GM18861 (cell line): ENCODE results near the gene ICAM4.
"Not testable (repeated sequence)": the region's sequence is repeated elsewhere in the genome, so short reads cannot be mapped to it uniquely, and the experiment has no call there.

Experiments used
- ATAC-seq: cut with Tn5 transposase; IDR thresholded peaks from one replicate; pipeline ENCODE4 v1.9.1; 2021; ENCODE audit not compliant: unreplicated experiment

Gene ICAM4

DNA sequence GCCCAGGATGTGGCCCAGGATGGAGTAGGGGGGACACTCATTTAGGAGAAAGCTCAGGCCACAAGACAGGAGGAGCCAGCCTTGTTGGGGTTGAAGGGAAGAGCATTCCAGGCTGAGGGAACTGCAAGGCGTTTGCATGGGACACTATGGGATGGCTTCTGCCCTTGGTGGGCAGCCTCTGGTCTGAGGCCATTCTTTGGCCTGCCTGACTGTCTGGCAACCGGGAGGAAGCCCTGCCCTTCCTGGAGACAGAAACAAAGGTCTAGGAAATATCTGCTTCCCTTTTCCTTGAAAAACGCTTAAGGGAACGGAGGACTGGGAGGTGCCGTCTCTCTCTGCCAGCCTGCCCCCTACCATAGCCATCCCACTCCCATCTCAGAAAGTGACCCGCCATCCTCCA lies 18.7 kb upstream of the ICAM4 start:
- no peak for ATAC-seq

- peak; percentile 31 for ATAC-seq
Measured at GRCh38 chr19:10269333-10270179, 17.2 kb upstream of the ICAM4 start.

DNA sequence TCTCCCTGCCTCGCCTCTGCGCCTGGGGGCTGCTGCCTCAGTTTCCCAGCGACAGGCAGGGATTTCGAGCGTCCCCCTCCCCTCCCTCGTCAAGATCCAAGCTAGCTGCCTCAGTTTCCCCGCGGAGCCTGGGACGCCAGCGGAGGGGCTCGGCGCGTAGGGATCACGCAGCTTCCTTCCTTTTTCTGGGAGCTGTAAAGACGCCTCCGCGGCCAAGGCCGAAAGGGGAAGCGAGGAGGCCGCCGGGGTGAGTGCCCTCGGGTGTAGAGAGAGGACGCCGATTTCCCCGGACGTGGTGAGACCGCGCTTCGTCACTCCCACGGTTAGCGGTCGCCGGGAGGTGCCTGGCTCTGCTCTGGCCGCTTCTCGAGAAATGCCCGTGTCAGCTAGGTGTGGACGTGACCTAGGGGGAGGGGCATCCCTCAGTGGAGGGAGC lies 16.6 kb upstream of the ICAM4 start:
- ATAC-seq = no peak

DNA sequence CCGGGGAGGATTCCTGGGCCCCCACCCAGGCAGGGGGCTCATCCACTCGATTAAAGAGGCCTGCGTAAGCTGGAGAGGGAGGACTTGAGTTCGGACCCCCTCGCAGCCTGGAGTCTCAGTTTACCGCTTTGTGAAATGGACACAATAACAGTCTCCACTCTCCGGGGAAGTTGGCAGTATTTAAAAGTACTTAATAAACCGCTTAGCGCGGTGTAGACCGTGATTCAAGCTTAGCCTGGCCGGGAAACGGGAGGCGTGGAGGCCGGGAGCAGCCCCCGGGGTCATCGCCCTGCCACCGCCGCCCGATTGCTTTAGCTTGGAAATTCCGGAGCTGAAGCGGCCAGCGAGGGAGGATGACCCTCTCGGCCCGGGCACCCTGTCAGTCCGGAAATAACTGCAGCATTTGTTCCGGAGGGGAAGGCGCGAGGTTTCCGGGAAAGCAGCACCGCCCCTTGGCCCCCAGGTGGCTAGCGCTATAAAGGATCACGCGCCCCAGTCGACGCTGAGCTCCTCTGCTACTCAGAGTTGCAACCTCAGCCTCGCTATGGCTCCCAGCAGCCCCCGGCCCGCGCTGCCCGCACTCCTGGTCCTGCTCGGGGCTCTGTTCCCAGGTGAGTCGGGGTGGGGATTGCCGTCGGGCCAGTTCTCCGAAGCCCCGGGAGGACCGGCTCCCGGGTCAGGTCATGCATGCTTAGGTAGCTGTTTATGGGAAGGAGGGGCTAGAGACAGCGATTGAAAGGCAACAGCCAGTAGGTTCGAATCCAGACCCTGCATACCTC lies 15.9 kb upstream of the ICAM4 start, which contains the start of gene ICAM1:
Gene ICAM1 (plus strand): TSS at position 505 of the 779 bp plus-strand sequence. CDS start 40 bp downstream, at position 545.
- peak; percentile 34 for ATAC-seq

GRCh38 chr19:10271543-10272086 lies 15.1 kb upstream of the ICAM4 start:
- peak; percentile 18 for ATAC-seq

- no peak for ATAC-seq
Measured at GRCh38 chr19:10274589-10274988, 12.2 kb upstream of the ICAM4 start.

DNA sequence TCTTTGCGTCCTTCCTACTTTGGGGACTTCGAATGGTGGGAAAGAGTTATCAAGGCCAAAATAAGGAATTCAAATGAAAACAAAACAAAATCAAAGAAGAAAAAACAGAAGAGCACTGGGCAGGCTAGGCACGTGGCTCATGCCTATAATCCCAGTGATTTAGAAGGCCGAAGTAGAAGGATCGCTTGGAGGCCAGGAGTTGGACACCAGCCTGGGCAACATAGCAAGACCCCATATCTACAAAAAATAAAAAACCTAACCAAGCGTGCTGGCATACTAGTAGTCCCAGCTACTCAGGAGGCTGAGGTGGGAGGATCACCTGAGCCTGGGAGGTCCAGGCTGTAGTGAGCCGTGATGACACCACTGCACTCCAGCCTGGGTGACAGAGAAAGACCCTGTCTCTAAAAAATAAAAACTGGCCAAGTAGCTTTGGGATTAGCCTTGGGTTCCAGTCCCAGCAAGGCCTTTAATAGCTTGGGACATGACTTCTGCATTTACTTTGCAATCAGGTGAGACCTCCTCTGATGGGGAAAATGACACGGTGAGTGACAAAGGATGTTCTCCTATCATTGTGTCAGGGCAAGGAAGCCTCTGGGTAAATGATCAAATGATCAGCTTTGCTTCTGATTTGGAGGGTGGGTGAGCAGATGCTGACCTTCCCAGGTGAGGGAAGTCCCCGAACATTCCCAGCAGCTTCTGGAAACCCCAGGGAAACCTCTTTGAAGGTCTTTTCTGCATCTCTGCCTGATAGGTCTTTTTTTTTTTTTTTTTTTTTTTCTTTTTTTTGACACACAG lies 8.8 kb upstream of the ICAM4 start:
- ATAC-seq = no peak

DNA sequence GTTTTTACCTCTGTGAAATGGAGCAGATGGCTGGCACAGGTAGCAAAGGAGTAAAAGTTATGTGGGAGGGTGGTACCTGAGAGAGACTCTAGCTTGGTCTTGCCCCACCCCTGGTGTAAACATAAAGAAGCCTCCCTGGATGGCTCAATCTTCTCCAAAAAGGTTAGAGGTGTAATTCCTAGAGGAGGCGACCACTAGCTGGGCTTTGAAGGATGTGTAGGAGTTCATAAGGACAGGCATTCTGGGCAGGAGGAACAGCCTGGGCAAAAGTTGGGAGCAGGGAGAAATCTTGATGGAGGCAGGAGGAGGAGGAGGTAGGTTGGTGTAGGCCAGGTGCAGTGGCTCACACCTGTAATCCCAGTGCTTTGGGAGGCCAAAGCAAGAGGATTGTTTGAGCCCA lies 7.8 kb upstream of the ICAM4 start:
- ATAC-seq = no peak

GRCh38 chr19:10279737-10280442 lies 6.9 kb upstream of the ICAM4 start:
- no peak for ATAC-seq

DNA sequence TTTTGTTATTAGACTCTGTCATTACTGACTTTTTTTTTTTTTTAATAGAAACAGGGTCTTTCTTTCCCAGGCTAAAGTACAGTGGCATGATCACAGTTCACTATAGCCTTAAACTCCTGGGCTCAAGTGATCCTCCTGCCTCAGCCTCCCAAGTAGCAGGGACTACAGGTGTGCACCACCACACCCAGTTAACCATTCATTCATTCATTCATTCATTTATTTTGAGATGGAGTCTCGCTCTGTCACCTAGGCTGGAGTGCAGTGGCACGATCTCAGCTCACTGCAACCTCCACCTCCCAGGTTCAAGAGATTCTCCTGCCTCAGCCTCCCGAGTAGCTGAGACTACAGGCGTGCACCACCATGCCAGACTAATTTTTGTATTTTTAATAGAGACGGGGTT lies 4.7 kb upstream of the ICAM4 start:
- not testable (repeated sequence) for ATAC-seq

GRCh38 chr19:10283301-10284064 lies 3.3 kb upstream of the ICAM4 start:
- no peak for ATAC-seq

DNA sequence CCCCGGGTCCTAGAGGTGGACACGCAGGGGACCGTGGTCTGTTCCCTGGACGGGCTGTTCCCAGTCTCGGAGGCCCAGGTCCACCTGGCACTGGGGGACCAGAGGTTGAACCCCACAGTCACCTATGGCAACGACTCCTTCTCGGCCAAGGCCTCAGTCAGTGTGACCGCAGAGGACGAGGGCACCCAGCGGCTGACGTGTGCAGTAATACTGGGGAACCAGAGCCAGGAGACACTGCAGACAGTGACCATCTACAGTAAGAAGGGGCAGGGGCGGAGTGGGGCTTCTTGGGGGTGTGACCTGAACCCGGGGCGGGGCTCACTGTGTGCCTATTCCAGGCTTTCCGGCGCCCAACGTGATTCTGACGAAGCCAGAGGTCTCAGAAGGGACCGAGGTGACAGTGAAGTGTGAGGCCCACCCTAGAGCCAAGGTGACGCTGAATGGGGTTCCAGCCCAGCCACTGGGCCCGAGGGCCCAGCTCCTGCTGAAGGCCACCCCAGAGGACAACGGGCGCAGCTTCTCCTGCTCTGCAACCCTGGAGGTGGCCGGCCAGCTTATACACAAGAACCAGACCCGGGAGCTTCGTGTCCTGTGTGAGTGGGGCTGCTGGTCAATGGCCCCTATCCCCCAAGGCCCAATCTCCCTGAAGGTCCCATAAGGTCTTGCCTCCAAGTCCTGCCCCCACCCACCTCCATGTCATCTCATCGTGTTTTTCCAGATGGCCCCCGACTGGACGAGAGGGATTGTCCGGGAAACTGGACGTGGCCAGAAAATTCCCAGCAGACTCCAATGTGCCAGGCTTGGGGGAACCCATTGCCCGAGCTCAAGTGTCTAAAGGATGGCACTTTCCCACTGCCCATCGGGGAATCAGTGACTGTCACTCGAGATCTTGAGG lies 2.4 kb upstream of the ICAM4 start:
- ATAC-seq = no peak

DNA sequence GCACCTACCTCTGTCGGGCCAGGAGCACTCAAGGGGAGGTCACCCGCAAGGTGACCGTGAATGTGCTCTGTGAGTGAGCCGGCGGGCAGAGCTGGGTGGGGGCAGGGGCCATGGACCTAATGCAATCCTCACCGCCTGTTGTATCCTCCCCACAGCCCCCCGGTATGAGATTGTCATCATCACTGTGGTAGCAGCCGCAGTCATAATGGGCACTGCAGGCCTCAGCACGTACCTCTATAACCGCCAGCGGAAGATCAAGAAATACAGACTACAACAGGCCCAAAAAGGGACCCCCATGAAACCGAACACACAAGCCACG lies 1.8 kb upstream of the ICAM4 start:
- ATAC-seq = no peak

- ATAC-seq = no peak
Measured at GRCh38 chr19:10285393-10285792, 1.4 kb upstream of the ICAM4 start.

DNA sequence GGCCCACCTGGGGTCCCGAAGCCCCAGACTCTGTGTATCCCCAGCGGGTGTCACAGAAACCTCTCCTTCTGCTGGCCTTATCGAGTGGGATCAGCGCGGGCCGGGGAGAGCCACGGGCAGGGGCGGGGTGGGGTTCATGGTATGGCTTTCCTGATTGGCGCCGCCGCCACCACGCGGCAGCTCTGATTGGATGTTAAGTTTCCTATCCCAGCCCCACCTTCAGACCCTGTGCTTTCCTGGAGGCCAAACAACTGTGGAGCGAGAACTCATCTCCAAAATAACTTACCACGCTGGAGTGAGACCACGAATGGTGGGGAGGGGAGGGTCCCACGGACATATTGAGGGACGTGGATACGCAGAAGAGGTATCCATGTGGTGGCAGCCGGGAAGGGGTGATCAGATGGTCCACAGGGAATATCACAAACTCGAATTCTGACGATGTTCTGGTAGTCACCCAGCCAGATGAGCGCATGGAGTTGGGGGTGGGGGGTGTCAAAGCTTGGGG lies 2.0 kb downstream of the ICAM4 start:
- no peak for ATAC-seq

DNA sequence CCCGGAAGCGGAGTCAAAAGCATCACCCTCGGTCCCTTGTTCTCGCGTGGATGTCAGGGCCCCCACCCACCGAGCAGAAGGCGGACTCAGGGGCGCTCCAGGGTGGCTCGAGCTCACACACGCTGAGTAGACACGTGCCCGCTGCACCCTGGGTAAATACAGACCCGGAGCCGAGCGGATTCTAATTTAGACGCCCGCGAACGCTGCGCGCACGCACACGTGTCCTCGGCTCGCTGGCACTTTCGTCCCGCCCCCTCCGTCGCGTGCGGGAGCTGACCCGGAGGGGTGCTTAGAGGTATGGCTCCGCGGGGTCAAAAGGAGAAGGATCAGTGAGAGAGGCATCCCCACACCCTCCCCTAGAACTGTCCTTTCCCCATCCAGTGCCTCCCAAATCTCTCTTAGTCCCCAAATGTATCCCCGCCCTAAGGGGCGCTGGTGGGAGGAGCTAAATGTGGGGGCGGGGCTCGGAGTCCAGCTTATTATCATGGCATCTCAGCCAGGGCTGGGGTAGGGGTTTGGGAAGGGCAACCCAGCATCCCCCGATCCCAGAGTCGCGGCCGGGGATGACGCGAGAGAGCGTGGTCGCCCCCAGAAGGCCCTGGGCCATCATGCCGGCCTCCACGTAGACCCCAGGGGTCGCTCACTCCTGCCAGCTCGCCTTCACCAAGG lies 2.5 kb downstream of the ICAM4 start:
- no peak for ATAC-seq

- ATAC-seq = no peak
Measured at GRCh38 chr19:10289836-10290356, 3.1 kb downstream of the ICAM4 start, which contains the start of gene ICAM5. TSS of gene ICAM5 (plus strand) at chr19:10289952. CDS start at chr19:10290044, 92 bp downstream.
